Measurements from ENCODE around the gene VPREB3.

Gene VPREB3, protein sequence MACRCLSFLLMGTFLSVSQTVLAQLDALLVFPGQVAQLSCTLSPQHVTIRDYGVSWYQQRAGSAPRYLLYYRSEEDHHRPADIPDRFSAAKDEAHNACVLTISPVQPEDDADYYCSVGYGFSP

DNA sequence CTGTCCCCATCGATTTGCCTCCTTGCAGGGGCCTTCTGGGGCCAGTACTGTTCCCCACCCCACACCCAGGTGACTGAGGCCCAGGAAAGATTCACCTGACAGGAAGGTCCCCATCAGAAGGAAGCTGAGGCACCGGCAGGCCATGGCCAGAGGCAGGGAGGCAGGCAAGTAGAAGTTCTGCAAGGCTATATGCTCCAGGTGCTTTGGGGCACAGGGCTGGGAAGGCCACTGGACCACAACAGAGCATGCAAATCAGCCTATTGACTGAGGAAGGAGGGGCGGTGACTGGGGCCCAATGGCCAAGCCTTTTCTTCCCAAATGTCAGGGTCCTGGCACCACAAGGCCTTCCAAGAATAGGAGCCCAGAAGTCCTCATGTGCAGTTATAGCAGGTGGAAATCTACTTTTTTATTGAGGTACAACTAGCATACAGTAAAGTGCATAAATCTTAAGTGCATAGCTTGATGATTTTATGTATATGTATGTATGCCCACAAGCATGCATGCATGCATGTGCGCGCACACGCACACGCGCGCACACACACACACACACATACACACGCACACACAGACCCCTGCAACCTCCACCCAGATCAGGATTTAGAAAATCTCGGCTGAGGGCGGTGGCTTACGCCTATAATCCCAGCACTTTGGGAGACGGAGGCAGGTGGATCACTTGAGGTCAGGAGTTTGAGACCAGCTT is at the start of gene VPREB3:
TSS of gene VPREB3 (minus strand) at position 206 of the 700 bp plus-strand sequence. CDS start at position 144, 62 bp downstream.
- Histone ChIP-seq H3K27me3 (ENCODE audit: insufficient read depth, poor library complexity, severe bottlenecking) (no peaks in the 10 kb centered on the region), H3K4me1 (ENCODE audit: insufficient read depth, poor library complexity, severe bottlenecking) (peaks cover 7% of the 10 kb centered on the region), H3K4me3 (ENCODE audit: severe bottlenecking) (no peak within 1 kb of the TSS), H3K36me3 (ENCODE audit: low read depth) (no peaks in the 10 kb centered on the region), H3K9me3 (ENCODE audit: severe bottlenecking) (no peaks in the 10 kb centered on the region), H3K27ac (ENCODE audit: poor library complexity, severe bottlenecking) (no peak within 1 kb of the TSS)
- ATAC-seq (ENCODE audit: low read depth) (no peak), DNase-seq (ENCODE audit: low spot score) (no peak)
- TF ChIP-seq, protein P1, sequence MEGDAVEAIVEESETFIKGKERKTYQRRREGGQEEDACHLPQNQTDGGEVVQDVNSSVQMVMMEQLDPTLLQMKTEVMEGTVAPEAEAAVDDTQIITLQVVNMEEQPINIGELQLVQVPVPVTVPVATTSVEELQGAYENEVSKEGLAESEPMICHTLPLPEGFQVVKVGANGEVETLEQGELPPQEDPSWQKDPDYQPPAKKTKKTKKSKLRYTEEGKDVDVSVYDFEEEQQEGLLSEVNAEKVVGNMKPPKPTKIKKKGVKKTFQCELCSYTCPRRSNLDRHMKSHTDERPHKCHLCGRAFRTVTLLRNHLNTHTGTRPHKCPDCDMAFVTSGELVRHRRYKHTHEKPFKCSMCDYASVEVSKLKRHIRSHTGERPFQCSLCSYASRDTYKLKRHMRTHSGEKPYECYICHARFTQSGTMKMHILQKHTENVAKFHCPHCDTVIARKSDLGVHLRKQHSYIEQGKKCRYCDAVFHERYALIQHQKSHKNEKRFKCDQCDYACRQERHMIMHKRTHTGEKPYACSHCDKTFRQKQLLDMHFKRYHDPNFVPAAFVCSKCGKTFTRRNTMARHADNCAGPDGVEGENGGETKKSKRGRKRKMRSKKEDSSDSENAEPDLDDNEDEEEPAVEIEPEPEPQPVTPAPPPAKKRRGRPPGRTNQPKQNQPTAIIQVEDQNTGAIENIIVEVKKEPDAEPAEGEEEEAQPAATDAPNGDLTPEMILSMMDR (IDR thresholded peaks at IDR 0.05; ENCODE audit: poor library complexity, severe bottlenecking), result no peak

DNA sequence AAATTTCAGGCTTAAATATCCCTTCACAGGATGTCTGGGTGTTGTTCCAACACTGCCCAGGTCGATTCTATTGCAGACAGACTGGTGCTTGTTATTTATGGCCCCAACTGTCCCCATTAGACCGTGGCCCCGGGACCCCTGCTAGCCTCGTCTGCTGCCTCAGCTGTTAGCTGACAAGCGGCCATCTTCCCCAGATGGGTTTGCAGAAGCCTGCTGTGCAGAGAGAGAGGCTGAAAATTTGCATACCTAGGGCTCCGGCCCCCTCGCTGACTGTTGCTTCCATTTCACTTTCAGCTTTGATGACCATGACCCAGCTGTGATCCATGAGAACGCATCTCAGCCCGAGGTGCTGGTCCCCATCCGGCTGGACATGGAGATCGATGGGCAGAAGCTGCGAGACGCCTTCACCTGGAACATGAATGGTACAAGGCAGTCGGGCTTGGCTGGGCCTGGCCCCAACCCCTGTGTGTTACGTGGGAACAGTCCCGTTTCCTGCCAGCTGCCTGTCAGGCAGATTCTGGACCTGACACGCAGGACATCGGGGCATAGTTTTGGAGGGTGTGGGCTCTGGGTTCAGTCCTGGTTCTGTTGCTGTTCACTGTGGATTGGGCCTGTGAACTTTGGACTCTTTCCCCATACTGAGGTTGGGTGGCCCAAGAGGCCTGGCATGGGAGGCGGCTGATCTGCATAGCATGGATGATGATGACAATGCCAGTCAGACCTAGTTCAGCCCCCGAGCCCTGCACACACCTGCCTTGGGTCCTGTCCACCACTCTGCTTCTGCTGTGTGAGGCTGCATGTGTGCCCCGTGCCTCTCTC is 49.0 kb upstream of the VPREB3 start:
- no peaks in the 10 kb centered on the region for H3K27me3 ChIP-seq (ENCODE audit: insufficient read depth, poor library complexity, severe bottlenecking)
- TF ChIP-seq, protein P1 (IDR thresholded peaks at IDR 0.05; ENCODE audit: poor library complexity, severe bottlenecking), result no peak
- no peaks in the 10 kb centered on the region for H3K9me3 ChIP-seq (ENCODE audit: severe bottlenecking)
- no peak overlapping the region for H3K4me3 ChIP-seq (ENCODE audit: severe bottlenecking)
- DNase-seq (ENCODE audit: low spot score) (no peak), ATAC-seq (ENCODE audit: low read depth) (no peak; the same call in 2 of the 3 replicates)
- H3K36me3 ChIP-seq (ENCODE audit: low read depth), result peaks cover 76% of the 10 kb centered on the region
- no peak overlapping the region for H3K27ac ChIP-seq (ENCODE audit: poor library complexity, severe bottlenecking)
- H3K4me1 ChIP-seq (ENCODE audit: insufficient read depth, poor library complexity, severe bottlenecking), result no peaks in the 10 kb centered on the region

DNA sequence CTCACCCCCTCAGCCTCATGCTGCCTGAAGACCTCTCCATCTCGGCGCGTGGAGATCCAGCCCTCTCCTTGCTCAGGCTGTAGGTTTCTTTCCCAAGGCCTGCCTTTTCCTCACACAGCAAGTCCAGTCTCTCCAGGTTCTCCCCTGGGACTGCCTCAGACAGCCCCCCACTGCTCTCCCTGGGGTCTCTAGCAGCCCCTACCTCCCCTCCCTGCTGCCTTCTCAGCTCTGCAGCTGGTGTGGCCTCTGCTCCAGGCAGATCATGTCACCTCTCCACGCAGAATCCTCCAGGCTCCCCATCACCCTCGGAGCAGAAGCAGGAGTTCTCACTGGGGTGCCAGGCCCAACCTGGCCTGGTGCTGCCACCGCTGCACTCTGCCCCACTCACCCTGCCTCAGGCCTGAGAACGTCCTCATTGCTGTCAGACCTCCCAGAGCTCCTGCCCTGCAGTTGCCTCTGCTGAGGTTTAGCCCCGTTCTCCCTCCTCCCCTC is 47.7 kb upstream of the VPREB3 start:
- TF ChIP-seq, protein P1 (IDR thresholded peaks at IDR 0.05; ENCODE audit: poor library complexity, severe bottlenecking), result no peak
- Histone ChIP-seq H3K27me3 (ENCODE audit: insufficient read depth, poor library complexity, severe bottlenecking) (no peaks in the 10 kb centered on the region), H3K4me1 (ENCODE audit: insufficient read depth, poor library complexity, severe bottlenecking) (no peaks in the 10 kb centered on the region), H3K36me3 (ENCODE audit: low read depth) (peaks cover 78% of the 10 kb centered on the region), H3K9me3 (ENCODE audit: severe bottlenecking) (no peaks in the 10 kb centered on the region), H3K4me3 (ENCODE audit: severe bottlenecking) (no peak overlapping the region), H3K27ac (ENCODE audit: poor library complexity, severe bottlenecking) (no peak overlapping the region)
- DNase-seq (ENCODE audit: low spot score), result no peak
- no peak for ATAC-seq (ENCODE audit: low read depth)

DNA sequence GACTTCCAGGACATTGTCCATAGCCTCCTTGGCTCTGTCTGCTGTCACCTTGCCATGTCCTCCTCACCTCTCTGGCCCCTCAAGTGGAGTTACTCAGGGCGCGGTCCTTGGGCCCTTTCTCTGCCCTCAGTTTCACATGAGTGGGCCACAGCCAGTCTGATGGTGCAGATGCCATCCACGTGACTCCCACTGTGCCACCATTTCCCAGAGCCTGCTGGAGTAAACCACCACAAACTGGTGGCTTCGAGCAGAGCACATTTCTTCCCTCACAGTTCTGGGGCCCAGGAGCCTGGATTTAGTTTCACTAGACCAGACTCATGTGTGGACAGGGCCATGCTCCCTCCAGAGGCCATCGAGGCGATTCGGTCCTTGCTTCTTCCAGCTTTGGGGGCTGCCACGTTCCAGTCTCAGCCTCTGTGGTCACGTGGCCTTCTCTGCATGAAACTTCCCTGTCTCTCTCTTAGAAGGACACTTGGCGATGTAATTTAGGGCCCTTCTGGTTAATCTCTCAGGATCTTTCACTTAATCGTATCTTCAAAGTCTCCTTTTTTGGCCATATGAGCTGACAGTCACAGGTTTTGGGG is 47.1 kb upstream of the VPREB3 start:
- H3K36me3 ChIP-seq (ENCODE audit: low read depth), result peaks cover 78% of the 10 kb centered on the region
- H3K27ac ChIP-seq (ENCODE audit: poor library complexity, severe bottlenecking), result no peak overlapping the region
- no peaks in the 10 kb centered on the region for H3K9me3 ChIP-seq (ENCODE audit: severe bottlenecking)
- ATAC-seq (ENCODE audit: low read depth) (no peak), DNase-seq (ENCODE audit: low spot score) (no peak)
- H3K4me1 ChIP-seq (ENCODE audit: insufficient read depth, poor library complexity, severe bottlenecking), result no peaks in the 10 kb centered on the region
- no peak overlapping the region for H3K4me3 ChIP-seq (ENCODE audit: severe bottlenecking)
- H3K27me3 ChIP-seq (ENCODE audit: insufficient read depth, poor library complexity, severe bottlenecking), result no peaks in the 10 kb centered on the region
- TF ChIP-seq, protein P1 (IDR thresholded peaks at IDR 0.05; ENCODE audit: poor library complexity, severe bottlenecking), result no peak
